K562 (cell line): ENCODE data around the gene LAMA1.

Source experiments
- CTCF ChIP-seq, 3 experiments: IDR thresholded peaks in 2 of 3; conservative IDR thresholded peaks in 1 of 3; 2 replicates each; pipeline ENCODE4 v1.5.1; 2011 to 2012; ENCODE audit warnings: low read length in 3 of 3, mild to moderate bottlenecking in 3 of 3, control low read depth in 2 of 3, improper control_type of control experiment in 1 of 3, inconsistent platforms in 1 of 3, low read depth in 1 of 3, mixed read lengths in 1 of 3, moderate library complexity in 1 of 3; ENCODE audit not compliant: insufficient read depth in 2 of 3
- MEF2D ChIP-seq: conservative IDR thresholded peaks from 2 replicates; pipeline ENCODE4 v1.6.1; 2016; ENCODE audit warnings: low read depth, missing genetic modification characterization, missing compliant biosample characterization

GRCh38 chr18:7165846-7166393 is 48.3 kb upstream of the LAMA1 start:
- TF ChIP-seq MEF2D = no peak
- no peak for TF ChIP-seq CTCF (IDR thresholded peaks at IDR 0.05 in 2 of 3, conservative IDR thresholded peaks at IDR 0.05 in 1 of 3; ENCODE audit: insufficient read depth in 2 of 3, low read depth in 1 of 3, low read length in 3 of 3)
